CD4-positive, CD25-positive, alpha-beta regulatory T cell (primary cell): ENCODE results near the gene KRT6B. TPM values are rescaled to one million over a fixed set of nuclear protein-coding genes. Genes with fewer than 3 reads are reported as not detected.
"Not testable (repeated sequence)": the region's sequence is repeated elsewhere in the genome, so short reads cannot be mapped to it uniquely, and the experiment has no call there.

Experiments used
- ATAC-seq, 2 donors: fragments of 150-1000 bp; cut with Tn5 transposase; one replicate each; pipeline ENCODE4 v1.10.0; 2021; ENCODE audit warnings: low read depth in 2 of 2, moderate number of reproducible peaks in 2 of 2, moderate library complexity in 1 of 2
- DNase-seq, 3 donors: peaks; one replicate each; pipeline versions ENCODE4 v3.0.0 to v3.0.0-alpha.2; 2012 to 2022; ENCODE audit warnings: mixed read lengths in 1 of 3
- H3K27ac ChIP-seq: one replicate; pipeline ENCODE4 v1.7.0; 2013; ENCODE audit warnings: mild to moderate bottlenecking, low read length; ENCODE audit not compliant: insufficient read depth, poor library complexity, severe bottlenecking
- H3K27me3 ChIP-seq: one replicate; pipeline ENCODE4 v1.7.0; 2013; ENCODE audit warnings: low read length; ENCODE audit not compliant: control insufficient read depth, insufficient read depth
- H3K36me3 ChIP-seq: one replicate; pipeline ENCODE4 v1.7.0; 2013; ENCODE audit warnings: mild to moderate bottlenecking, low read length, moderate library complexity; ENCODE audit not compliant: control insufficient read depth, insufficient read depth
- H3K4me1 ChIP-seq: 2 replicates; pipeline ENCODE4 v1.7.0; 2013; ENCODE audit warnings: mild to moderate bottlenecking, low read length; ENCODE audit not compliant: insufficient read depth, control insufficient read depth, poor library complexity, severe bottlenecking
- H3K4me3 ChIP-seq: one replicate; pipeline ENCODE4 v1.7.0; 2013; ENCODE audit warnings: low read depth, mild to moderate bottlenecking, low read length, moderate library complexity
- H3K9me3 ChIP-seq, 2 experiments: 1 replicate in 1 of 2; 2 replicates in 1 of 2; pipeline ENCODE4 v1.7.0; 2013; ENCODE audit warnings: low read length in 2 of 2, mild to moderate bottlenecking in 1 of 2, moderate library complexity in 1 of 2; ENCODE audit not compliant: control insufficient read depth in 2 of 2
- H3K27ac Mint-ChIP-seq, 3 donors: one replicate each; pipeline ENCODE4 v1.8.0; 2020 to 2022; ENCODE audit warnings: mild to moderate bottlenecking in 3 of 3, mixed read lengths in 3 of 3, moderate library complexity in 2 of 3
- H3K27me3 Mint-ChIP-seq: one replicate; pipeline ENCODE4 v1.8.0; 2022; ENCODE audit warnings: mild to moderate bottlenecking, mixed read lengths
- H3K36me3 Mint-ChIP-seq: one replicate; pipeline ENCODE4 v1.8.0; 2020; ENCODE audit warnings: mixed read lengths
- H3K4me1 Mint-ChIP-seq, 4 donors: one replicate each; pipeline ENCODE4 v1.8.0; 2020 to 2022; ENCODE audit warnings: mixed read lengths in 4 of 4, mild to moderate bottlenecking in 1 of 4
- H3K4me3 Mint-ChIP-seq, 4 donors: one replicate each; pipeline ENCODE4 v1.8.0; 2020 to 2022; ENCODE audit warnings: mild to moderate bottlenecking in 4 of 4, mixed read lengths in 4 of 4, moderate library complexity in 3 of 4
- H3K9me3 Mint-ChIP-seq, 7 donors: one replicate each; pipeline ENCODE4 v1.8.0; 2020 to 2022; ENCODE audit warnings: mixed read lengths in 7 of 7, mild to moderate bottlenecking in 3 of 7, moderate library complexity in 2 of 7
- polyA plus RNA-seq, 4 donors: library from polyadenylated mRNA; unstranded; fragments of 300-500 nt; fragmentation: Illumina TruSeq; gene quantifications; one replicate each; pipeline ENCODE4 v1.2.3, GENCODE V29; 2021
- total RNA-seq: library from RNA; stranded (reverse); gene quantifications from one replicate; pipeline ENCODE4 v1.2.3, GENCODE V29; 2022

KRT6B gene
- total and polyA plus RNA-seq, 5 donors from 2014 or later: not detected

DNA sequence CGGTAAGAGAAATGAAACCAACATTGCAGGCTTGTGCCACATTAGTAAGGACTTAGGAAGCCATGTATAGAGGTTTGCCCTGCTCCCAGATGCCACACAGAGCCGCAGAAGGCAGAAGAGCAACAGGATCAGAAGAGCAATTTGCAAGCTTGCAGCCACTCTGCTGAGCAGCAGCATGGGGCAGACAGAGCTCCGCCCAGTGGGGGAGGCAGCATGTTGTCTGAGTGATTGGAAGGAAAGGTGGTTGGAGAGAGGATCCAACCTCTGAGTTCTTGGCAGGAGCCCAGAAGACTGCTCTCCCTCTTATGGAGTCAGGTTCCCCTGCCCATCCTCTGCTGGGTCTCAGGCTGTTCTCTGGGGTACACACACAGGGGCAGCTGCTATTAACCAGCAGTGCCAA is 43.4 kb upstream of the KRT6B start:
- DNase-seq (no peak), ATAC-seq (no peak)
- Histone ChIP-seq H3K36me3 (no peaks in the 10 kb centered on the region), H3K4me3 (no peak overlapping the region), H3K27ac (no peak overlapping the region), H3K9me3 (no peaks in the 10 kb centered on the region), H3K4me1 (no peaks in the 10 kb centered on the region), H3K27me3 (peaks cover 10% of the 10 kb centered on the region)
- Mint-ChIP-seq H3K4me3 (no peak overlapping the region), H3K27ac (no peak overlapping the region), H3K36me3 (no peaks in the 10 kb centered on the region), H3K27me3 (peaks cover 25% of the 10 kb centered on the region), H3K9me3 (no peaks in the 10 kb centered on the region), H3K4me1 (no peaks in the 10 kb centered on the region)

GRCh38 chr12:52494518-52494917 is 42.6 kb upstream of the KRT6B start:
- H3K27me3 ChIP-seq: peaks cover 8% of the 10 kb centered on the region
- no peaks in the 10 kb centered on the region for H3K4me1 ChIP-seq
- H3K9me3 Mint-ChIP-seq: no peaks in the 10 kb centered on the region
- DNase-seq (no peak), ATAC-seq (no peak)
- H3K4me3 ChIP-seq: no peak overlapping the region
- peaks cover 27% of the 10 kb centered on the region for H3K27me3 Mint-ChIP-seq
- H3K36me3 Mint-ChIP-seq: no peaks in the 10 kb centered on the region
- no peak overlapping the region for H3K27ac Mint-ChIP-seq
- H3K36me3 ChIP-seq: no peaks in the 10 kb centered on the region
- no peaks in the 10 kb centered on the region for H3K4me1 Mint-ChIP-seq
- no peak overlapping the region for H3K4me3 Mint-ChIP-seq
- H3K27ac ChIP-seq: no peak overlapping the region
- H3K9me3 ChIP-seq: no peaks in the 10 kb centered on the region

- H3K9me3 Mint-ChIP-seq: no peaks in the 10 kb centered on the region
- no peak overlapping the region for H3K4me3 ChIP-seq
- H3K4me1 ChIP-seq: no peaks in the 10 kb centered on the region
- H3K27ac Mint-ChIP-seq: no peak overlapping the region
- H3K27me3 Mint-ChIP-seq: peaks cover 27% of the 10 kb centered on the region
- H3K4me1 Mint-ChIP-seq: no peaks in the 10 kb centered on the region
- H3K36me3 ChIP-seq: no peaks in the 10 kb centered on the region
- ATAC-seq: no peak
- DNase-seq: no peak
- no peak overlapping the region for H3K4me3 Mint-ChIP-seq
- no peaks in the 10 kb centered on the region for H3K9me3 ChIP-seq
- H3K27me3 ChIP-seq: peaks cover 8% of the 10 kb centered on the region
- H3K27ac ChIP-seq: no peak overlapping the region
- no peaks in the 10 kb centered on the region for H3K36me3 Mint-ChIP-seq
These were observed 42.2 kb upstream of the KRT6B start for GRCh38 chr12:52494100-52494499.

DNA sequence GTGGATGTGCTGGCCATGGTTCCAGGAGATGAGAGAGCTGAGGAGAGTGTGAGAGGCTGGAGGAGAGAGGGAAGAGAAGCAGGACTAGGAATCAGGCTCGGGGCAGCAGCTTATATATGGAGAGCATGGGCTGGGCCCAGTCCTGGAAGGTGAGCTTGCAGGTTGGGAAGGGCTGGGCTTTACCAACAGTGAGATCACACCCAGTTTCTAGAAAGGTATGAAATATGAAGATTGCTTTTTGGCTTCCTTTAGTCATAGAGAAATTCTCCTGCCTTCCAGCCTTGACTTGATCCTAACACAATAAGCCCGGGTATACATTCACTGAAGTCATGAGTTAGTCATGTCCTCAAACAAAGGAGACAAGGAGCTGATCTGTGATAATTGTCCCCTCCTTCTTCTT is 41.2 kb upstream of the KRT6B start, which contains the start of gene KRT6A:
TSS of gene KRT6A (minus strand) at position 86 of the 400 bp plus-strand sequence. CDS start at position 17, 69 bp downstream.
- Histone ChIP-seq H3K27me3 (peaks cover 6% of the 10 kb centered on the region), H3K4me1 (no peaks in the 10 kb centered on the region), H3K27ac (no peak within 1 kb of the TSS), H3K36me3 (no peaks in the 10 kb centered on the region), H3K9me3 (no peaks in the 10 kb centered on the region), H3K4me3 (no peak within 1 kb of the TSS)
- no peak within 1 kb of the TSS for H3K4me3 Mint-ChIP-seq
- ATAC-seq (no peak), DNase-seq (no peak)
- no peak within 1 kb of the TSS for H3K27ac Mint-ChIP-seq
- H3K27me3 Mint-ChIP-seq: peaks cover 24% of the 10 kb centered on the region
- no peaks in the 10 kb centered on the region for H3K36me3 Mint-ChIP-seq
- no peaks in the 10 kb centered on the region for H3K9me3 Mint-ChIP-seq
- H3K4me1 Mint-ChIP-seq: no peaks in the 10 kb centered on the region

DNA sequence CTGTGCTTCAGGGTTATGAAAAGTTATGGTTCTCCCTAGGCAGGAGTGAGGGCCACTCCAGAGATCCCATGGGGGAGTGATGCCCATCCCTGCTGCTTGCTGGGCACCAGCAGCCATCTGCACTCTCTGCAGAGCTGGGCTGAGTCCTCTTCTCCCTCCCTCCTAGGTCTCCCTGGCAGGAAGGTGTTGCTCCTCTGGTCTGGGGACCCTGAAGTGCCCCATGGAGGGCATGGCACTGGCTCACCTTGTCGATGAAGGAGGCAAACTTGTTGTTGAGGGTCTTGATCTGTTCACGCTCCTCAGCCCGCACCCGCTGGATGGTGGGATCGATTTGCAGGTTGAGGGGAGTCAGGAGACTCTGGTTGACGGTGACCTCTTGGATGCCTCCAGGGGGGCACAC is 40.5 kb upstream of the KRT6B start:
- not testable (repeated sequence) for H3K9me3 Mint-ChIP-seq, H3K4me1 Mint-ChIP-seq, DNase-seq, H3K4me3 ChIP-seq, H3K27ac ChIP-seq, H3K4me3 Mint-ChIP-seq, H3K9me3 ChIP-seq, H3K27ac Mint-ChIP-seq, H3K36me3 ChIP-seq, H3K27me3 ChIP-seq, H3K4me1 ChIP-seq, H3K36me3 Mint-ChIP-seq, ATAC-seq
- peaks cover 23% of the 10 kb centered on the region for H3K27me3 Mint-ChIP-seq

- H3K36me3 ChIP-seq, H3K36me3 Mint-ChIP-seq, H3K27me3 ChIP-seq, H3K9me3 ChIP-seq, H3K9me3 Mint-ChIP-seq, H3K4me3 Mint-ChIP-seq, H3K4me1 ChIP-seq, DNase-seq, H3K4me1 Mint-ChIP-seq, H3K27ac Mint-ChIP-seq, ATAC-seq, H3K27ac ChIP-seq, H3K4me3 ChIP-seq: not testable (repeated sequence)
- H3K27me3 Mint-ChIP-seq: peaks cover 15% of the 10 kb centered on the region
These were observed 39.5 kb upstream of the KRT6B start for GRCh38 chr12:52491495-52491894.

DNA sequence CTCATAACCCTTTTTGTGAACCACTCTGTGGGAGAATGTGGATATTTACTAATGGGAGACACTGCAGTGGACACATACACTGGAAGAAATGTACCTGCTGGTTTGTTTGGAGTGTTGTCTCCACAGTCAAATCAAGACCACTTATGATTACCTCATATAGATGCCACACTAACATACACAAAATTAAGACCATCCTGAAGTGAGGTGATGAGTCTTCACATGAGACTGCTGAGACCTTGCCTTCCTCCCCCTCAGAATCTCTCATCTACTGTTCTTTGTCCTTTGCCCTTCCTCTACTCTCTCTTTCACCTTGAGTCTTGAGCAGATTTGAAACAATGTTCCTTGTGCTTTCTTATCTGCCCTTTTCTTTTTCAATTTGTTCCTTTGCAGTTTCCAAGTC is 36.8 kb upstream of the KRT6B start:
- Mint-ChIP-seq H3K9me3 (peaks cover 0 to 13% (median 5%) of the 10 kb centered on the region in 7 donors), H3K4me3 (no peak overlapping the region), H3K27me3 (peaks cover 14% of the 10 kb centered on the region), H3K4me1 (no peaks in the 10 kb centered on the region), H3K27ac (no peak overlapping the region), H3K36me3 (no peaks in the 10 kb centered on the region)
- no peaks in the 10 kb centered on the region for H3K36me3 ChIP-seq
- no peak for DNase-seq
- no peaks in the 10 kb centered on the region for H3K4me1 ChIP-seq
- H3K9me3 ChIP-seq: peaks cover 4 to 7% of the 10 kb centered on the region in 2 experiments
- no peak for ATAC-seq
- H3K27me3 ChIP-seq: peaks cover 2% of the 10 kb centered on the region
- H3K4me3 ChIP-seq: no peak overlapping the region
- H3K27ac ChIP-seq: no peak overlapping the region

DNA sequence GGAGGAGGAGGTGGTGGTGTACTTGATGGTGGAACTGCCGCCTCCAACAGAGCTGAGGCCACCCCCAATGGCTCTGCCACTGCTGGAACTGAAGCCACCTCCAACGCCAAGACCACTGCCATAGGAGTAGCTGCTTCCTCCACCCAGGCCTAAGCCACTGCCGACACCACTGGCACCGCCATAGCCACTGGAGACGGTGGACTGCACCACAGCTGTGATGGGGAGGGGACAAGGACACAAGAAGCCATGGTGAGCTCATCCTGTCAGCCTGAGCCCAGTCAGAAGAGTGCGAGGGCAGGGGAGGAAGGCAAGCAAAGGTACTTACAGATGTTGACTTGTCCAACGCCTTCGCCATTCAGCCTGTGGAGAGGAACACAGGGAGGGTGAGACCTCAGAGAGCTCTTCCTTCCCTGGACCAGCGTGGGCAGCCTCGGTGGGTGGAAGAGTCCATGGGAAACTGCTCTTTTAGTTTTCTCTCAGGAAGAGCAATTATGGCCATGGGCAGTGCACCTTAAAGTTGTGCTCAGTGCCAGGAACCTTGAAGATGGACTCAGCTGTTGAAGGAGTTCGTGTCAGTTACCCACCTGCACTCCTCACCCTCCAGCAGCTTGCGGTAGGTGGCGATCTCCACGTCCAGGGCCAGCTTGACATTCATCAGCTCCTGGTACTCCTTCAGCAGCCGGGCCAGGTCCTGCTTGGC is 35.9 kb upstream of the KRT6B start:
- not testable (repeated sequence) for H3K4me1 Mint-ChIP-seq, H3K4me3 Mint-ChIP-seq, H3K9me3 ChIP-seq, H3K27me3 ChIP-seq, H3K27ac Mint-ChIP-seq, H3K27ac ChIP-seq, H3K4me1 ChIP-seq, H3K4me3 ChIP-seq, DNase-seq, H3K36me3 Mint-ChIP-seq, H3K36me3 ChIP-seq, ATAC-seq
- H3K9me3 Mint-ChIP-seq: peaks cover 0 to 13% (median 5%) of the 10 kb centered on the region in 7 donors
- peaks cover 18% of the 10 kb centered on the region for H3K27me3 Mint-ChIP-seq
